Raji (cell line): ENCODE results near the gene IGLON5.

Source experiments
- POLR2A ChIP-seq: IDR thresholded peaks from 2 replicates; pipeline ENCODE4 v1.6.1; 2011; ENCODE audit warnings: low read depth, low read length, control low read depth; ENCODE audit not compliant: insufficient read depth

IGLON5 gene

GRCh38 chr19:51341976-51342580 is 30.6 kb downstream of the IGLON5 start, which contains the start of gene VSIG10L:
TSS of gene VSIG10L (minus strand) at chr19:51342139. CDS start at chr19:51342124, 15 bp downstream.
- TF ChIP-seq POLR2A = no peak

GRCh38 chr19:51342631-51343569 is 31.5 kb downstream of the IGLON5 start:
- no peak for TF ChIP-seq POLR2A

GRCh38 chr19:51345076-51345620 is 33.7 kb downstream of the IGLON5 start:
- no peak for TF ChIP-seq POLR2A

GRCh38 chr19:51346742-51347141 is 35.3 kb downstream of the IGLON5 start:
- no peak for TF ChIP-seq POLR2A

- no peak for TF ChIP-seq POLR2A
Observed at GRCh38 chr19:51347209-51347928, 35.9 kb downstream of the IGLON5 start.

- TF ChIP-seq POLR2A = no peak
Observed at GRCh38 chr19:51351266-51351990, 40.0 kb downstream of the IGLON5 start.

- TF ChIP-seq POLR2A = no peak
Observed at GRCh38 chr19:51352783-51353360, 41.4 kb downstream of the IGLON5 start.

GRCh38 chr19:51354103-51354741 is 42.8 kb downstream of the IGLON5 start:
- no peak for TF ChIP-seq POLR2A

GRCh38 chr19:51354742-51355148 is 43.3 kb downstream of the IGLON5 start:
- no peak for TF ChIP-seq POLR2A

- TF ChIP-seq POLR2A = no peak
Observed at GRCh38 chr19:51356159-51356801, 44.8 kb downstream of the IGLON5 start.

GRCh38 chr19:51357952-51358351 is 46.5 kb downstream of the IGLON5 start:
- no peak for TF ChIP-seq POLR2A

- TF ChIP-seq POLR2A = no peak
Observed at GRCh38 chr19:51359294-51359693, 47.9 kb downstream of the IGLON5 start.

- no peak for TF ChIP-seq POLR2A
Observed at GRCh38 chr19:51361239-51361638, 49.8 kb downstream of the IGLON5 start.
